Placental epithelial cell (primary cell): ENCODE measurements around the gene RBL1. TPM values are rescaled to one million over a fixed set of nuclear protein-coding genes. Genes with fewer than 3 reads are reported as not detected.

Experiments
- small RNA-seq: library from RNA; depleted of rRNA; stranded (forward); fragments of <200 nt; gene quantifications from one replicate; pipeline ENCODE3, GENCODE V24; 2012
- total RNA-seq: library from RNA; depleted of rRNA; stranded (reverse); fragments of >200 nt; gene quantifications from 2 replicates; pipeline ENCODE4 v1.2.3, GENCODE V29; 2012

RBL1 gene, protein sequence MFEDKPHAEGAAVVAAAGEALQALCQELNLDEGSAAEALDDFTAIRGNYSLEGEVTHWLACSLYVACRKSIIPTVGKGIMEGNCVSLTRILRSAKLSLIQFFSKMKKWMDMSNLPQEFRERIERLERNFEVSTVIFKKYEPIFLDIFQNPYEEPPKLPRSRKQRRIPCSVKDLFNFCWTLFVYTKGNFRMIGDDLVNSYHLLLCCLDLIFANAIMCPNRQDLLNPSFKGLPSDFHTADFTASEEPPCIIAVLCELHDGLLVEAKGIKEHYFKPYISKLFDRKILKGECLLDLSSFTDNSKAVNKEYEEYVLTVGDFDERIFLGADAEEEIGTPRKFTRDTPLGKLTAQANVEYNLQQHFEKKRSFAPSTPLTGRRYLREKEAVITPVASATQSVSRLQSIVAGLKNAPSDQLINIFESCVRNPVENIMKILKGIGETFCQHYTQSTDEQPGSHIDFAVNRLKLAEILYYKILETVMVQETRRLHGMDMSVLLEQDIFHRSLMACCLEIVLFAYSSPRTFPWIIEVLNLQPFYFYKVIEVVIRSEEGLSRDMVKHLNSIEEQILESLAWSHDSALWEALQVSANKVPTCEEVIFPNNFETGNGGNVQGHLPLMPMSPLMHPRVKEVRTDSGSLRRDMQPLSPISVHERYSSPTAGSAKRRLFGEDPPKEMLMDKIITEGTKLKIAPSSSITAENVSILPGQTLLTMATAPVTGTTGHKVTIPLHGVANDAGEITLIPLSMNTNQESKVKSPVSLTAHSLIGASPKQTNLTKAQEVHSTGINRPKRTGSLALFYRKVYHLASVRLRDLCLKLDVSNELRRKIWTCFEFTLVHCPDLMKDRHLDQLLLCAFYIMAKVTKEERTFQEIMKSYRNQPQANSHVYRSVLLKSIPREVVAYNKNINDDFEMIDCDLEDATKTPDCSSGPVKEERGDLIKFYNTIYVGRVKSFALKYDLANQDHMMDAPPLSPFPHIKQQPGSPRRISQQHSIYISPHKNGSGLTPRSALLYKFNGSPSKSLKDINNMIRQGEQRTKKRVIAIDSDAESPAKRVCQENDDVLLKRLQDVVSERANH
- 4.3 and 6.1 TPM in 2 replicates for total RNA-seq

GRCh38 chr20:37095599-37096414 is at the start of gene RBL1:
TSS of gene RBL1 (minus strand) at chr20:37095997. CDS start at chr20:37095928, 69 bp downstream.

GRCh38 chr20:36951198-36951978 is 144.4 kb downstream of the RBL1 start, which contains the start of gene SAMHD1:
TSS of gene SAMHD1 (minus strand) at chr20:36951708. CDS start at chr20:36951643, 65 bp downstream.

Small RNAs within 50 kb of the gene (small RNA-seq; reads per million reads assigned to genes)
- gene RPS3AP3 = not detected

Other genes starting within 250 kb of the RBL1 start
- gene TLDC2, start 219.9 kb downstream of the RBL1 start, total RNA-seq = not detected in 2 replicates
- 1.2 and 3.9 TPM in 2 replicates for gene SAMHD1, start 144.3 kb downstream of the RBL1 start, total RNA-seq
- gene RPN2, start 83.3 kb upstream of the RBL1 start, total RNA-seq = 231 and 359 TPM in 2 replicates
- 3.1 and 5.3 TPM in 2 replicates for gene MROH8, start 83.6 kb upstream of the RBL1 start, total RNA-seq
- gene GHRH, start 165.8 kb upstream of the RBL1 start, total RNA-seq = not detected in 2 replicates
- 25.2 and 26.3 TPM in 2 replicates for gene MANBAL, start 193.7 kb upstream of the RBL1 start, total RNA-seq